Liver (tissue), 9 donors: Measurements from ENCODE around the gene SOX14. TPM values are rescaled to one million over a fixed set of nuclear protein-coding genes. Genes with fewer than 3 reads are reported as not detected.

Experiments used
- DNase-seq: peaks from one replicate; pipeline ENCODE4 v3.0.0-alpha.2; 2017; ENCODE audit warnings: low spot score
- H3K27ac ChIP-seq, 2 donors: one replicate each; pipeline ENCODE4 v1.7.0; 2013; ENCODE audit warnings: inconsistent platforms in 2 of 2, low read length in 2 of 2, control low read depth in 1 of 2, low read depth in 1 of 2, mild to moderate bottlenecking in 1 of 2
- H3K27me3 ChIP-seq, 4 donors: one replicate each; pipeline versions ENCODE4 v1.6.1 to v1.7.0; 2013; ENCODE audit warnings: low read length in 3 of 4, inconsistent platforms in 1 of 4, mild to moderate bottlenecking in 1 of 4, moderate library complexity in 1 of 4; ENCODE audit not compliant: control insufficient read depth in 4 of 4, insufficient read depth in 4 of 4
- H3K36me3 ChIP-seq, 4 donors: one replicate each; pipeline versions ENCODE4 v1.6.1 to v1.7.0; 2013; ENCODE audit warnings: low read length in 3 of 4, mild to moderate bottlenecking in 3 of 4, low read depth in 1 of 4, moderate library complexity in 1 of 4; ENCODE audit not compliant: control insufficient read depth in 4 of 4, insufficient read depth in 3 of 4
- H3K4me1 ChIP-seq, 4 donors: one replicate each; pipeline versions ENCODE4 v1.6.1 to v1.7.0; 2013; ENCODE audit warnings: low read length in 3 of 4, mild to moderate bottlenecking in 3 of 4, moderate library complexity in 1 of 4; ENCODE audit not compliant: control insufficient read depth in 4 of 4, insufficient read depth in 4 of 4
- H3K4me3 ChIP-seq, 3 donors: one replicate each; pipeline versions ENCODE4 v1.6.1 to v1.7.0; 2013; ENCODE audit warnings: low read length in 3 of 3, control low read depth in 1 of 3, low read depth in 1 of 3, mild to moderate bottlenecking in 1 of 3
- H3K9ac ChIP-seq, 2 donors: one replicate each; pipeline ENCODE4 v1.7.0; 2013; ENCODE audit warnings: low read length in 2 of 2, mild to moderate bottlenecking in 2 of 2, moderate library complexity in 2 of 2, control low read depth in 1 of 2, low read depth in 1 of 2
- H3K9me3 ChIP-seq, 4 donors: one replicate each; pipeline versions ENCODE4 v1.6.1 to v1.7.0; 2013; ENCODE audit warnings: low read length in 3 of 4; ENCODE audit not compliant: control insufficient read depth in 4 of 4
- FOXA1 ChIP-seq: IDR thresholded peaks from 2 replicates; pipeline ENCODE4 v1.6.1; 2016; ENCODE audit warnings: antibody characterized with exemption
- FOXA2 ChIP-seq: IDR thresholded peaks from 2 replicates; pipeline ENCODE4 v1.6.1; 2016; ENCODE audit warnings: antibody characterized with exemption
- GABPA ChIP-seq, 2 donors: IDR thresholded peaks in 1 of 2; conservative IDR thresholded peaks in 1 of 2; 2 replicates each; pipeline ENCODE4 v1.6.1; 2016; ENCODE audit warnings: antibody characterized with exemption in 2 of 2, mild to moderate bottlenecking in 1 of 2, moderate library complexity in 1 of 2
- HNF4A ChIP-seq, 2 donors: conservative IDR thresholded peaks; 2 replicates each; pipeline ENCODE4 v1.6.1; 2016; ENCODE audit warnings: antibody characterized with exemption in 2 of 2, mild to moderate bottlenecking in 2 of 2
- HNF4G ChIP-seq: IDR thresholded peaks from 2 replicates; pipeline ENCODE4 v1.6.1; 2016; ENCODE audit warnings: antibody characterized with exemption
- JUND ChIP-seq, 2 donors: IDR thresholded peaks; 2 replicates each; pipeline ENCODE4 v1.6.1; 2016; ENCODE audit warnings: antibody characterized with exemption in 2 of 2
- NR2F2 ChIP-seq: IDR thresholded peaks from 2 replicates; pipeline ENCODE4 v1.6.1; 2016; ENCODE audit warnings: antibody characterized with exemption
- RAD21 ChIP-seq, 2 donors: IDR thresholded peaks; 2 replicates each; pipeline ENCODE4 v1.6.1; 2016; ENCODE audit warnings: antibody characterized with exemption in 2 of 2, mild to moderate bottlenecking in 2 of 2
- RXRA ChIP-seq, 2 donors: IDR thresholded peaks; 2 replicates each; pipeline ENCODE4 v1.6.1; 2017 to 2018; ENCODE audit warnings: antibody characterized with exemption in 2 of 2, mild to moderate bottlenecking in 1 of 2
- SP1 ChIP-seq: IDR thresholded peaks from 2 replicates; pipeline ENCODE4 v1.6.1; 2018; ENCODE audit warnings: antibody characterized with exemption, mild to moderate bottlenecking
- TAF1 ChIP-seq: conservative IDR thresholded peaks from 2 replicates; pipeline ENCODE4 v1.6.1; 2016; ENCODE audit warnings: antibody characterized with exemption, mild to moderate bottlenecking
- WGBS: extraction: QIAGEN DNeasy Blood & Tissue Kit; methylation state at CpG from one replicate; pipeline ENCODE4 v1.1.7; 2013; 5-methylcytosine and 5-hydroxymethylcytosine counted together
- polyA plus RNA-seq, 2 donors: library from polyadenylated mRNA; stranded (reverse) in 1 of 2; unstranded in 1 of 2; fragments of 200-250 nt in 1 of 2; fragments of >200 nt in 1 of 2; fragmentation: Nextera tagmentation in 1 of 2; extraction: Ambion mirVana in 1 of 2; gene quantifications; one replicate each; pipeline versions ENCODE4 v1.2.1 to v1.2.3, GENCODE V29; 2013 to 2015
- total RNA-seq, 2 donors: library from RNA; depleted of rRNA; stranded (reverse); fragments of >200 nt; gene quantifications; one replicate each; pipeline ENCODE4 v1.2.3, GENCODE V29; 2014
- TF ChIP-seq, protein P1 (sequence below): IDR thresholded peaks from 2 replicates; pipeline ENCODE4 v1.6.1; 2016; ENCODE audit warnings: antibody characterized with exemption
- TF ChIP-seq, protein P2 (sequence below): IDR thresholded peaks from 2 replicates; pipeline ENCODE4 v1.6.1; 2016; ENCODE audit warnings: antibody characterized with exemption
- TF ChIP-seq, protein P3 (sequence below): IDR thresholded peaks from 2 replicates; pipeline ENCODE4 v1.6.1; 2016; ENCODE audit warnings: antibody characterized with exemption
- TF ChIP-seq, protein P4 (sequence below): fragments of 150-350 bp; IDR thresholded peaks from 2 replicates; pipeline ENCODE4 v1.5.1; 2017; ENCODE audit warnings: improper control_type of control experiment, low read depth, low read length; ENCODE audit not compliant: missing input control
- TF ChIP-seq, protein P5 (sequence below): IDR thresholded peaks from 2 replicates; pipeline ENCODE4 v1.6.1; 2016; ENCODE audit warnings: antibody characterized with exemption, mild to moderate bottlenecking
- donor health status: healthy.
- donor health status: healthy.
- donor health status: healthy.
- donor health status: healthy.
- donor health status: healthy.

SOX14 gene
- total and polyA plus RNA-seq, 4 donors = not detected

DNA sequence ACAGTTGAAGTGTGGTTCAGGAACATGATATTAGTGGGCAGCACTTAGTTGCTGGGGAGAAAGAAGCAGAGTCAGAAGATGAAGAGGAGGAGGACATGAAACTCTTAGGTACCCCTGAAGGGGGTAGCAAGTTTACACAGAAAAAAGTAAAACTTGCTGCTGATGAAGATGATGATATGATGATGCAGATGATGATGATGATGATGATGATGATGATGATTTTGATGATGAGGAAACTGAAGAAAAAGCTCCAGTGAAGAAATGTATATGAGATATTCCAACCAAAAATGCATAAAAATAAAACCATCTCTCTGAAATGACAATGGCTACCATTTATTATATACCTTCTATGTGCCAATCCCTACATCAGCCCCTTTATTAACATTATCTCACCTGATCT lies 39.9 kb upstream of the SOX14 start (continued):
- TF ChIP-seq RAD21 (IDR thresholded peaks at IDR 0.05) (no peak), JUND (IDR thresholded peaks at IDR 0.05) (no peak), GABPA (IDR thresholded peaks at IDR 0.05 in 1 of 2, conservative IDR thresholded peaks at IDR 0.05 in 1 of 2) (no peak), TAF1 (no peak), SP1 (no peak), HNF4G (no peak)
- TF ChIP-seq, protein P1, sequence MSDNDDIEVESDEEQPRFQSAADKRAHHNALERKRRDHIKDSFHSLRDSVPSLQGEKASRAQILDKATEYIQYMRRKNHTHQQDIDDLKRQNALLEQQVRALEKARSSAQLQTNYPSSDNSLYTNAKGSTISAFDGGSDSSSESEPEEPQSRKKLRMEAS = no peak

DNA sequence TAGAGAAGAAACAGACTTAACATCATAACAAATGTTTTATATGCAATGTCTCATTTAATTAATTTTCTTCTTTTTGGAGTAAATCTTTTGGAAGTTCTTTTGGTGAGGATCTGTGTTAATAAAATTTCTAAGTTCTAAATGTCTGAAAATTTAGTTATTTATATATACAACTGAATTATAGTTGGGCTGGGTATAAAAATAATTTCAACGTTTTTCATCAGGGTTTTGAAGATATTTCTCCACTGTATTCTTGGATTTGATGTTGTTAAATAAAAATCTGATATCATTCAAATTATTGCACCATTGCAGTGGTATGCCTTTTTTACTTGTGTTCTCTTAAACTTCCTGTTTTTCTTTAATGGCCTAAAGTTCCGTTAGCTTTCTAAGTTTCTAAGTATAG lies 26.9 kb upstream of the SOX14 start:
- no peaks in the 10 kb centered on the region for H3K4me1 ChIP-seq
- TF ChIP-seq RAD21 (IDR thresholded peaks at IDR 0.05) (no peak), FOXA1 (no peak), FOXA2 (no peak), NR2F2 (no peak), HNF4A (conservative IDR thresholded peaks at IDR 0.05) (no peak), JUND (IDR thresholded peaks at IDR 0.05) (no peak), SP1 (no peak), TAF1 (no peak), RXRA (IDR thresholded peaks at IDR 0.05) (no peak)
- TF ChIP-seq, protein P2, sequence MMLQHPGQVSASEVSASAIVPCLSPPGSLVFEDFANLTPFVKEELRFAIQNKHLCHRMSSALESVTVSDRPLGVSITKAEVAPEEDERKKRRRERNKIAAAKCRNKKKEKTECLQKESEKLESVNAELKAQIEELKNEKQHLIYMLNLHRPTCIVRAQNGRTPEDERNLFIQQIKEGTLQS = no peak
- TF ChIP-seq, protein P3, sequence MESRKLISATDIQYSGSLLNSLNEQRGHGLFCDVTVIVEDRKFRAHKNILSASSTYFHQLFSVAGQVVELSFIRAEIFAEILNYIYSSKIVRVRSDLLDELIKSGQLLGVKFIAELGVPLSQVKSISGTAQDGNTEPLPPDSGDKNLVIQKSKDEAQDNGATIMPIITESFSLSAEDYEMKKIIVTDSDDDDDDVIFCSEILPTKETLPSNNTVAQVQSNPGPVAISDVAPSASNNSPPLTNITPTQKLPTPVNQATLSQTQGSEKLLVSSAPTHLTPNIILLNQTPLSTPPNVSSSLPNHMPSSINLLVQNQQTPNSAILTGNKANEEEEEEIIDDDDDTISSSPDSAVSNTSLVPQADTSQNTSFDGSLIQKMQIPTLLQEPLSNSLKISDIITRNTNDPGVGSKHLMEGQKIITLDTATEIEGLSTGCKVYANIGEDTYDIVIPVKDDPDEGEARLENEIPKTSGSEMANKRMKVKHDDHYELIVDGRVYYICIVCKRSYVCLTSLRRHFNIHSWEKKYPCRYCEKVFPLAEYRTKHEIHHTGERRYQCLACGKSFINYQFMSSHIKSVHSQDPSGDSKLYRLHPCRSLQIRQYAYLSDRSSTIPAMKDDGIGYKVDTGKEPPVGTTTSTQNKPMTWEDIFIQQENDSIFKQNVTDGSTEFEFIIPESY = no peak
- TF ChIP-seq, protein P1 = no peak
- TF ChIP-seq, protein P4, sequence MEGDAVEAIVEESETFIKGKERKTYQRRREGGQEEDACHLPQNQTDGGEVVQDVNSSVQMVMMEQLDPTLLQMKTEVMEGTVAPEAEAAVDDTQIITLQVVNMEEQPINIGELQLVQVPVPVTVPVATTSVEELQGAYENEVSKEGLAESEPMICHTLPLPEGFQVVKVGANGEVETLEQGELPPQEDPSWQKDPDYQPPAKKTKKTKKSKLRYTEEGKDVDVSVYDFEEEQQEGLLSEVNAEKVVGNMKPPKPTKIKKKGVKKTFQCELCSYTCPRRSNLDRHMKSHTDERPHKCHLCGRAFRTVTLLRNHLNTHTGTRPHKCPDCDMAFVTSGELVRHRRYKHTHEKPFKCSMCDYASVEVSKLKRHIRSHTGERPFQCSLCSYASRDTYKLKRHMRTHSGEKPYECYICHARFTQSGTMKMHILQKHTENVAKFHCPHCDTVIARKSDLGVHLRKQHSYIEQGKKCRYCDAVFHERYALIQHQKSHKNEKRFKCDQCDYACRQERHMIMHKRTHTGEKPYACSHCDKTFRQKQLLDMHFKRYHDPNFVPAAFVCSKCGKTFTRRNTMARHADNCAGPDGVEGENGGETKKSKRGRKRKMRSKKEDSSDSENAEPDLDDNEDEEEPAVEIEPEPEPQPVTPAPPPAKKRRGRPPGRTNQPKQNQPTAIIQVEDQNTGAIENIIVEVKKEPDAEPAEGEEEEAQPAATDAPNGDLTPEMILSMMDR = no peak
- TF ChIP-seq, protein P5, sequence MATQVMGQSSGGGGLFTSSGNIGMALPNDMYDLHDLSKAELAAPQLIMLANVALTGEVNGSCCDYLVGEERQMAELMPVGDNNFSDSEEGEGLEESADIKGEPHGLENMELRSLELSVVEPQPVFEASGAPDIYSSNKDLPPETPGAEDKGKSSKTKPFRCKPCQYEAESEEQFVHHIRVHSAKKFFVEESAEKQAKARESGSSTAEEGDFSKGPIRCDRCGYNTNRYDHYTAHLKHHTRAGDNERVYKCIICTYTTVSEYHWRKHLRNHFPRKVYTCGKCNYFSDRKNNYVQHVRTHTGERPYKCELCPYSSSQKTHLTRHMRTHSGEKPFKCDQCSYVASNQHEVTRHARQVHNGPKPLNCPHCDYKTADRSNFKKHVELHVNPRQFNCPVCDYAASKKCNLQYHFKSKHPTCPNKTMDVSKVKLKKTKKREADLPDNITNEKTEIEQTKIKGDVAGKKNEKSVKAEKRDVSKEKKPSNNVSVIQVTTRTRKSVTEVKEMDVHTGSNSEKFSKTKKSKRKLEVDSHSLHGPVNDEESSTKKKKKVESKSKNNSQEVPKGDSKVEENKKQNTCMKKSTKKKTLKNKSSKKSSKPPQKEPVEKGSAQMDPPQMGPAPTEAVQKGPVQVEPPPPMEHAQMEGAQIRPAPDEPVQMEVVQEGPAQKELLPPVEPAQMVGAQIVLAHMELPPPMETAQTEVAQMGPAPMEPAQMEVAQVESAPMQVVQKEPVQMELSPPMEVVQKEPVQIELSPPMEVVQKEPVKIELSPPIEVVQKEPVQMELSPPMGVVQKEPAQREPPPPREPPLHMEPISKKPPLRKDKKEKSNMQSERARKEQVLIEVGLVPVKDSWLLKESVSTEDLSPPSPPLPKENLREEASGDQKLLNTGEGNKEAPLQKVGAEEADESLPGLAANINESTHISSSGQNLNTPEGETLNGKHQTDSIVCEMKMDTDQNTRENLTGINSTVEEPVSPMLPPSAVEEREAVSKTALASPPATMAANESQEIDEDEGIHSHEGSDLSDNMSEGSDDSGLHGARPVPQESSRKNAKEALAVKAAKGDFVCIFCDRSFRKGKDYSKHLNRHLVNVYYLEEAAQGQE = no peak
- WGBS = 61% methylated on average over 2 of the region's 2 CpGs
- no peak overlapping the region for H3K4me3 ChIP-seq
- no peak overlapping the region for H3K9ac ChIP-seq
- H3K9me3 ChIP-seq = peaks cover 0 to 1% (median 0%) of the 10 kb centered on the region in 4 donors
- no peaks in the 10 kb centered on the region for H3K27me3 ChIP-seq
- H3K36me3 ChIP-seq = no peaks in the 10 kb centered on the region
- no peak for DNase-seq
- H3K27ac ChIP-seq = no peak overlapping the region
